Colonic mucosa (tissue), 4 donors: ENCODE results near the gene TBC1D9. TPM values are rescaled to one million over a fixed set of nuclear protein-coding genes. Genes with fewer than 3 reads are reported as not detected.

Experiments used
- DNase-seq: peaks from one replicate; pipeline ENCODE4 v3.0.0-alpha.2; 2020
- H3K27ac ChIP-seq: fragments of 200-600 bp; one replicate; pipeline ENCODE4 v1.8.0; 2021
- H3K27me3 ChIP-seq: fragments of 200-600 bp; one replicate; pipeline ENCODE4 v1.8.0; 2021
- H3K36me3 ChIP-seq: fragments of 200-600 bp; one replicate; pipeline ENCODE4 v1.8.0; 2021
- H3K4me1 ChIP-seq: fragments of 200-600 bp; one replicate; pipeline ENCODE4 v1.8.0; 2021; ENCODE audit warnings: mild to moderate bottlenecking
- H3K4me3 ChIP-seq: fragments of 200-600 bp; one replicate; pipeline ENCODE4 v1.8.0; 2021
- H3K9ac ChIP-seq, 2 donors: one replicate each; pipeline ENCODE4 v1.7.0; 2013; ENCODE audit warnings: control low read depth in 2 of 2, low read depth in 2 of 2, low read length in 2 of 2
- H3K9me3 ChIP-seq: fragments of 200-600 bp; one replicate; pipeline ENCODE4 v1.8.0; 2021
- intact Hi-C: fragments of 100-400 bp; cut with DNase I; formaldehyde crosslinking; loops from one replicate; pipeline ENCODE4 v1.14.1; 2022
- total RNA-seq, 2 donors: library from RNA; stranded (reverse); fragmentation: NEBNext Ultra II Directional in 1 of 2; extraction: Animal tissue kit (Norgen Biotek cat#: 25700) in 1 of 2; gene quantifications; one replicate each; pipeline ENCODE4 v1.2.1, GENCODE V29; 2021
- TF ChIP-seq, protein P1 (sequence below): fragments of 200-600 bp; IDR thresholded peaks from one replicate; pipeline ENCODE4 v1.8.0; 2022; ENCODE audit warnings: antibody characterized with exemption, mild to moderate bottlenecking
- donor health status: healthy.
- donor health status: DM: no; HTN: no; CAD: no.
- donor health status: DM: no; HTN: no; CAD: no.

The TBC1D9 gene
- total RNA-seq, 2 donors from 2014 or later: 6.8 to 11.6 TPM

DNA sequence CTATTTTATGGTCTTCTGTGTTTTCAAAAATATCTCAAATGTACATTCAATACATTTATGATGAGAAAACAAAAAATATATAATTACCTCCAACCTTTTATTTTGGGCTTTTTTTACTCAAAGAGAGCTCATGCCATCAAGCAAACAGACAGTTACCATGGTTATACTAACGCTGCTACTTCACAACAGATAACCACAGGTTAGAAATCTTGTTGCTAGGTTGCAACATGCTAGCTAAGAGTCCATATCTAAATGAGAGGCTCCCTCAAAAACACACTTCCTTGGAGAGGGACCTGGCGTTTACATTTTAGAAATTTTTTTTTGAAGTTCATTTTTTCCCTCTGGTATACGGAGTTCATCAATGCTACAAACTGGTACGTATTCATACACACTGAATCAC, 44.3 kb downstream of the TBC1D9 start:
- intact Hi-C loops: no loop called here
- H3K36me3 ChIP-seq: no peaks in the 10 kb centered on the region

DNA sequence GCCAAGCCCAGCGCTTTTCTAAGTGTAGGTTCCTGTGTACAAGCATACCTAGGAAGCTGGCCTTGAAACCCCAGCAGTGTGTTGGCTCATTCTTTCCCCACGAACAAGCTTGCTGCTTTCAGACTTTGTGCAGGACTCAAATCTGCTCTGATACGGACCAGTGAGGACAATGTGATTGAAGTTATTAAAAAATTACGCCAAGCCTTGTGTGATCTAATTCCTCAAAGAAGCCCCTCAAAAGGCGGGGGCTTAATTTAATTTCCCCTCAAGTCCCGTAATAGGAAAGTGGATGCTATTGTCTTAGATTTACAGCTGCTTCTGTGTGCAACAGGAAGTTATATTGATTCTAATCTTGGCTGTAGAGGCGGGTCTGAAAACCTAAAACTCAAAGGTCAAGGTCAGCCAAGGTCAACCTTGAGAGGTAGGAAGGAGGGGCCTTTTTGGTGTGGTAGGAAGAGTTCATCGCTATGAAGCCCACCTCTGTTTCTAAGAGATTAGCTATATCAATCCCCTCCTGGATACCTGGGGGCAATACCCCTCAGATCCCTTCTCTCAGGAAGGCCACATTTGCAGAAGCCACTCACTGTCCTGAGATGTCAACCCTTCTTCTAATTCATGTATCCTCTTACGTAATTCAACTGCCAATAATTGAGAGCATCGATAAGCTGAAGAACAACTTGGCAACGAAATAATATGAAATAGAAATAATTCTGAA, 45.1 kb downstream of the TBC1D9 start:
- TF ChIP-seq, protein P1, sequence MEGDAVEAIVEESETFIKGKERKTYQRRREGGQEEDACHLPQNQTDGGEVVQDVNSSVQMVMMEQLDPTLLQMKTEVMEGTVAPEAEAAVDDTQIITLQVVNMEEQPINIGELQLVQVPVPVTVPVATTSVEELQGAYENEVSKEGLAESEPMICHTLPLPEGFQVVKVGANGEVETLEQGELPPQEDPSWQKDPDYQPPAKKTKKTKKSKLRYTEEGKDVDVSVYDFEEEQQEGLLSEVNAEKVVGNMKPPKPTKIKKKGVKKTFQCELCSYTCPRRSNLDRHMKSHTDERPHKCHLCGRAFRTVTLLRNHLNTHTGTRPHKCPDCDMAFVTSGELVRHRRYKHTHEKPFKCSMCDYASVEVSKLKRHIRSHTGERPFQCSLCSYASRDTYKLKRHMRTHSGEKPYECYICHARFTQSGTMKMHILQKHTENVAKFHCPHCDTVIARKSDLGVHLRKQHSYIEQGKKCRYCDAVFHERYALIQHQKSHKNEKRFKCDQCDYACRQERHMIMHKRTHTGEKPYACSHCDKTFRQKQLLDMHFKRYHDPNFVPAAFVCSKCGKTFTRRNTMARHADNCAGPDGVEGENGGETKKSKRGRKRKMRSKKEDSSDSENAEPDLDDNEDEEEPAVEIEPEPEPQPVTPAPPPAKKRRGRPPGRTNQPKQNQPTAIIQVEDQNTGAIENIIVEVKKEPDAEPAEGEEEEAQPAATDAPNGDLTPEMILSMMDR: no peak
- no peak for DNase-seq
- H3K27ac ChIP-seq: no peak overlapping the region
- no peaks in the 10 kb centered on the region for H3K36me3 ChIP-seq
- intact Hi-C loops: no loop called here
- H3K27me3 ChIP-seq: no peaks in the 10 kb centered on the region
- no peaks in the 10 kb centered on the region for H3K9me3 ChIP-seq
- H3K9ac ChIP-seq: no peak overlapping the region
- no peak overlapping the region for H3K4me3 ChIP-seq
- no peaks in the 10 kb centered on the region for H3K4me1 ChIP-seq

More for the DNA sequence above, 44.3 kb downstream of the TBC1D9 start:
- no peak for DNase-seq
- Histone ChIP-seq H3K27ac (no peak overlapping the region), H3K4me3 (no peak overlapping the region), H3K9ac (no peak overlapping the region), H3K9me3 (no peaks in the 10 kb centered on the region), H3K27me3 (no peaks in the 10 kb centered on the region), H3K4me1 (no peaks in the 10 kb centered on the region)
- TF ChIP-seq, protein P1: no peak

DNA sequence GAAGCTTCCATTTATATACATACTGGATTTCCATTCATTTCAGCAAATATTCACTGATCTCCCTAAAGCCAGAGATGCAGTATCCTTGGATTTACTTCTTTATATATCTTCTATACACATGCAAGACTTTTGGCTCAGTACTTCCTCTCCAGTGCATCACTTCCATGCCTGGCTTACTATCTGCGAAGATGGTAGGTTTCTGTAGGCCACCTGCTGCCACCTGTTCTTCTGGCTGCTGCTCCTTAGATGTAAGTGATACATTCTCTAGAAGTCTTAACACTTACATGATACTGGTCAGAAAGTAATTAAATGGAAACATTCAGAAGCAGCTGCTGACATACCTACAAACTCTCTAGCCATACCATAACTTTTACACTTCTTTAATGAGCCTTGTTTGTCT, 48.9 kb downstream of the TBC1D9 start:
- H3K4me1 ChIP-seq: no peaks in the 10 kb centered on the region
- no peak overlapping the region for H3K4me3 ChIP-seq
- H3K9me3 ChIP-seq: no peaks in the 10 kb centered on the region
- no peaks in the 10 kb centered on the region for H3K36me3 ChIP-seq
- no peak for DNase-seq
- H3K27ac ChIP-seq: no peak overlapping the region
- no peak overlapping the region for H3K9ac ChIP-seq
- TF ChIP-seq, protein P1: no peak
- H3K27me3 ChIP-seq: no peaks in the 10 kb centered on the region
- intact Hi-C loops: no loop called here

DNA sequence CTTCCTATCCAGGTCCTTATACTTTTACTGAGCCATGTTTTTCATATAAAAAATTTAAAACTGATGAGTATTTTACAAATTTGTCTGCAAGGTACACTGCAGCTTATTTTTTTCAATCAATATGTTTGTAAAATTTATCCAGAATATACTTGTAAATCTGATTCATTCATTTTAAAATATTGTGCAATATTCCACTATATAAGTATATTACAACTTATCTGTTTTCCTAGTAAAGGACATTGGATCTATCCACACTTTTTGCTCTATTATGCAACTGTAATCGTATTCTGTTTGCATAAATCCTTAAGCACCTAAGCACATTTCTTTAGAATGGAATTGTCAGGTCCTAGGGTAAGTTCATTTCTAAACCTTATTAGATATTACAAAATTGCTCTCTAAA, 49.5 kb downstream of the TBC1D9 start:
- TF ChIP-seq, protein P1: no peak
- Histone ChIP-seq H3K36me3 (no peaks in the 10 kb centered on the region), H3K9me3 (no peaks in the 10 kb centered on the region), H3K4me1 (no peaks in the 10 kb centered on the region), H3K4me3 (no peak overlapping the region), H3K9ac (no peak overlapping the region), H3K27ac (no peak overlapping the region), H3K27me3 (no peaks in the 10 kb centered on the region)
- no peak for DNase-seq
- intact Hi-C loops: no loop called here

DNA sequence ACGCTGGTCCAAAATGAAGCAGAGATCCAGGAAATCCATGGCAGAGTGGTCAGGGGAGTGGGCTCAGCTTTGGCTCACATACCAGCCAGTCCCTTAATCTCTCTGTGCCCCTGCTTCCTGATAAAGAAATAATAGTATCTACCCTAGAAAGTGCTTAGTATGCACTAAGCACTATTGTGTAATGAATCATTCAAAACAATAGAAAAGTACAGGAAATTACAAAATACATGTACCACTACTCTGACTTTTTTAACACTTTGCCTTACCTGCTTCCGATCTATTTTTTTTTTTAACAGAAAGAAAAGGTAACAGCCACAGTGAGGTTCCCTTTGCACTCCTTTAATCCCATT, 49.9 kb downstream of the TBC1D9 start:
- Histone ChIP-seq H3K27ac (no peak overlapping the region), H3K4me1 (no peaks in the 10 kb centered on the region), H3K4me3 (no peak overlapping the region), H3K36me3 (no peaks in the 10 kb centered on the region), H3K9ac (no peak overlapping the region), H3K9me3 (no peaks in the 10 kb centered on the region), H3K27me3 (no peaks in the 10 kb centered on the region)
- intact Hi-C loops: no loop called here
- TF ChIP-seq, protein P1: no peak
- no peak for DNase-seq
